Nephron progenitor cell (in vitro differentiated cells): Measurements from ENCODE around the gene PPP1R37.

Experiments
- DNase-seq: peaks from one replicate; pipeline ENCODE4 v3.0.0; 2021
- H3K27ac Mint-ChIP-seq: 2 replicates; pipeline ENCODE4 v1.8.0; 2021; ENCODE audit warnings: mild to moderate bottlenecking, moderate library complexity, mixed read lengths
- H3K27me3 Mint-ChIP-seq: 2 replicates; pipeline ENCODE4 v1.8.0; 2021; ENCODE audit warnings: mild to moderate bottlenecking, low read depth, mixed read lengths; ENCODE audit not compliant: poor library complexity
- H3K36me3 Mint-ChIP-seq: 2 replicates; pipeline ENCODE4 v1.8.0; 2021; ENCODE audit warnings: low read depth, mixed read lengths
- H3K4me1 Mint-ChIP-seq: 2 replicates; pipeline ENCODE4 v1.8.0; 2021; ENCODE audit warnings: mixed read lengths
- H3K4me3 Mint-ChIP-seq: 2 replicates; pipeline ENCODE4 v1.8.0; 2021; ENCODE audit warnings: mild to moderate bottlenecking, moderate library complexity, mixed read lengths
- H3K9me3 Mint-ChIP-seq: 2 replicates; pipeline ENCODE4 v1.8.0; 2021; ENCODE audit warnings: mild to moderate bottlenecking, moderate library complexity, mixed read lengths
- CTCF ChIP-seq: fragments of 200-600 bp; sonication (generic); IDR thresholded peaks from 2 replicates; pipeline ENCODE4 v1.5.0; 2021; ENCODE audit warnings: antibody characterized with exemption

The PPP1R37 gene

GRCh38 chr19:45147835-45148676 is 55.1 kb downstream of the PPP1R37 start:
- Mint-ChIP-seq H3K27me3 (peaks cover 21% of the 10 kb centered on the region), H3K4me3 (no peak overlapping the region), H3K36me3 (peaks cover 18% of the 10 kb centered on the region), H3K27ac (no peak overlapping the region), H3K9me3 (no peaks in the 10 kb centered on the region), H3K4me1 (peaks cover 34% of the 10 kb centered on the region)
- no peak for TF ChIP-seq CTCF
- no peak for DNase-seq

DNA sequence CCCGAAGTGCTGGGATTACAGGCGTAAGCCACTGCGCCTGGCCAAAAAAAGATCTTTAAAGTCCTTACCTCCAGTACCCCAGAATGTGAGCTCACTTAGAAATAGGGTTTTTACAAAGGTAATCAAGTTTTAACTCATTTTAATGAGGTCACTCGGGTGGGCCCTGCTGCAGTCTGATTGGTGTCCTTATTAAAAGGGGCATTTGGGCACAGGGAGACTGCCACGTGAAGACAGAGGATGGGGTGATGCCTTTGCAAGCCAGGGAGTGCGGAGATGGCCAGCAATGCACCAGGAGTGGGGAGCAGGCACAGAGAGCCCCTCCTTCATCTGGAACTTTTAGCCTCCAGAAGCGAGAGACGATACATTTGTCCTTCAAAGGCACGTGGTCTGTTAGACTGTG is 56.1 kb downstream of the PPP1R37 start:
- peaks cover 11% of the 10 kb centered on the region for H3K36me3 Mint-ChIP-seq
- H3K27ac Mint-ChIP-seq, result peak overlapping the region; percentile 66
- no peak for DNase-seq
- H3K4me1 Mint-ChIP-seq, result peaks cover 37% of the 10 kb centered on the region
- H3K9me3 Mint-ChIP-seq, result no peaks in the 10 kb centered on the region
- peaks cover 30% of the 10 kb centered on the region for H3K27me3 Mint-ChIP-seq
- H3K4me3 Mint-ChIP-seq, result no peak overlapping the region
- no peak for TF ChIP-seq CTCF

DNA sequence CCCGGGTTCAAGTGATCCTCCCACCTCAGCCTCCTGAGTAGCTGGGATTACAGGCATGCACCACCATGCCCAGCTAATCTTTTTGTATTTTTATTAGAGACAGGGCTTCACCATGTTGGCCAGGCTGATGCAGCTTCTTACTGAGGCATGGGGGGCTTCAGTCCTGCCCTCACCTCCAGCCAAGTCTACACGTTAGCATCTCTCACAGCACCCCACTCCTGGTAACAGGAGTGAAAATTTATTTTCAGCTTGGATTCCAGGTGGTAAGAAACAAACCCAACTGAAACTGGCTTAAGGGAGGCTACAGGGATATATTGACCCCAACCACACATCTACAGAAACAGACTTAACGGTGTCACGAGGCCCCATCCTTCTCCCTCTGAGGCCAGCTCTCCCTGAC is 57.2 kb downstream of the PPP1R37 start:
- peaks cover 42% of the 10 kb centered on the region for H3K4me1 Mint-ChIP-seq
- DNase-seq, result no peak
- no peak overlapping the region for H3K4me3 Mint-ChIP-seq
- H3K9me3 Mint-ChIP-seq, result no peaks in the 10 kb centered on the region
- peaks cover 34% of the 10 kb centered on the region for H3K27me3 Mint-ChIP-seq
- H3K36me3 Mint-ChIP-seq, result peaks cover 11% of the 10 kb centered on the region
- TF ChIP-seq CTCF, result no peak
- H3K27ac Mint-ChIP-seq, result no peak overlapping the region

GRCh38 chr19:45150751-45151281 is 57.8 kb downstream of the PPP1R37 start:
- no peak overlapping the region for H3K27ac Mint-ChIP-seq
- H3K27me3 Mint-ChIP-seq, result peaks cover 34% of the 10 kb centered on the region
- H3K4me3 Mint-ChIP-seq, result no peak overlapping the region
- peaks cover 42% of the 10 kb centered on the region for H3K4me1 Mint-ChIP-seq
- H3K9me3 Mint-ChIP-seq, result no peaks in the 10 kb centered on the region
- H3K36me3 Mint-ChIP-seq, result peaks cover 11% of the 10 kb centered on the region
- TF ChIP-seq CTCF, result no peak
- DNase-seq, result no peak

DNA sequence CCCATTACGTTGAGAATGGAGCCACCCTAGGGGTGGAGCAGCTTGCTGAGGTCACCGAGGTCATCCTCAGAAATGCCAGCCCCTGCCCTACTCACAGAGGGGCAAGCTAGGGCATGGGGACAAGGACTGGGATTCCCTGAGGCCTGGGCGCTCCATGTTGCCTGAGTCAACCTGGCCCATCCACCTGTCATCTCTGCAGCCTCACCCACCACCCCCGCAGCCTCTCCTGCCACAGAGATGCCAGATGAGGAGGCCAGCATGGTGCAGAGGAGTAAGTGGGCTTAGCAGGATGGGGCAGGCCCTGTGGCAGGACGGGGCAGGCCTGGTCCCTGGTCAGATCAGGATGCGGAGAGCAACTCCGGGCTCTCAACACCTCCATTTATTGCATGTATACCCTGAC is 58.3 kb downstream of the PPP1R37 start:
- Mint-ChIP-seq H3K4me3 (no peak overlapping the region), H3K27ac (peak overlapping the region; percentile 45)

More for the DNA sequence above, 58.3 kb downstream of the PPP1R37 start:
- TF ChIP-seq CTCF, result no peak
- no peak for DNase-seq
- Mint-ChIP-seq H3K27me3 (peaks cover 34% of the 10 kb centered on the region), H3K4me1 (peaks cover 40% of the 10 kb centered on the region), H3K36me3 (peaks cover 11% of the 10 kb centered on the region), H3K9me3 (no peaks in the 10 kb centered on the region)
